AG04450 (cell line): Measurements from ENCODE around the gene FNDC3B. TPM values are rescaled to one million over a fixed set of nuclear protein-coding genes. Genes with fewer than 3 reads are reported as not detected.

Experiments
- CTCF ChIA-PET: fragments of 300-600, 350-600 bp; formaldehyde crosslinking; extraction: SDS; loops from one replicate; lab custom pipeline; 2022; ENCODE audit warnings: antibody characterized with exemption, inconsistent platforms; lab: Charles Lee
- POLR2A ChIA-PET: fragments of 350-600 bp; formaldehyde crosslinking; extraction: SDS; loops from one replicate; lab custom pipeline; 2021; ENCODE audit warnings: antibody characterized with exemption, inconsistent platforms; lab: Yijun Ruan, JAX
- DNase-seq: peaks from one replicate; pipeline ENCODE4 v3.0.0-alpha.2; 2011; ENCODE audit warnings: low read depth, low spot score
- H3K27ac ChIP-seq: one replicate; pipeline ENCODE4 v1.5.1; 2012; ENCODE audit warnings: low read depth, low read length, control low read depth
- H3K27me3 ChIP-seq: one replicate; pipeline ENCODE4 v1.6.0; 2012; ENCODE audit warnings: low read length; ENCODE audit not compliant: control insufficient read depth, insufficient read depth
- H3K4me3 ChIP-seq: 2 replicates; pipeline ENCODE4 v1.5.1; 2011; ENCODE audit warnings: mild to moderate bottlenecking, low read depth, low read length, control low read depth
- H3K9me3 ChIP-seq: 2 replicates; pipeline ENCODE4 v1.5.1; 2012; ENCODE audit warnings: low read length; ENCODE audit not compliant: control insufficient read depth, insufficient read depth
- polyA plus RNA-seq: library from polyadenylated mRNA; depleted of rRNA; stranded (reverse); fragments of >200 nt; gene quantifications from 2 replicates; pipeline ENCODE4 v1.2.3, GENCODE V29; 2011
- TF ChIP-seq, protein P1 (sequence below): IDR thresholded peaks from 2 replicates; pipeline ENCODE4 v1.5.1; 2011; ENCODE audit warnings: low read depth, low read length, control low read depth, inconsistent platforms

Gene FNDC3B
- polyA plus RNA-seq, 1 experiment = 39.5 TPM

DNA sequence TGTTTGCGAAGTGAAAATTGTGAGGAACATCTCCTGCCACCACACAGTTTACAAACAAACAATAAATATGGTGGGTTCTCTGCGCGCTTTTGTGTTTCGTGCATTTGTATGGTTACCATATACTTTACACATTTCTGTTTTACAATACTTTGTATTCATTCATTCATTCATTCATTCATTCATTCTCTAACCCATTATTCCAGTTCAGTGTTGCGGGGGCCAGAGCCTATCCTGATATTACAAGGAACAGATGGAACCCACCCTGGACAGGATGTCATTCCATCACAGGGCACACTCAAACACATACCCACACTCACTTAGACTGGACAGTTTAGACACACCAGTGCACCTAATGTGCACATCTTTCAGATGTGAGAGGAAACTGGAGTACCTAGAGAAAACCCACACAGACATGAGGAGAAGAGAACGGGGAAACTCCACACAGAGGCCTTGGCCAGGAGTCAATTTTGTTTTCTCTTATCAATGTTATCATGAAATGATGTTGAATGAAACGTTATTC lies 160.5 kb downstream of the FNDC3B start:
- CTCF ChIA-PET = no interaction called here
- TF ChIP-seq, protein P1, sequence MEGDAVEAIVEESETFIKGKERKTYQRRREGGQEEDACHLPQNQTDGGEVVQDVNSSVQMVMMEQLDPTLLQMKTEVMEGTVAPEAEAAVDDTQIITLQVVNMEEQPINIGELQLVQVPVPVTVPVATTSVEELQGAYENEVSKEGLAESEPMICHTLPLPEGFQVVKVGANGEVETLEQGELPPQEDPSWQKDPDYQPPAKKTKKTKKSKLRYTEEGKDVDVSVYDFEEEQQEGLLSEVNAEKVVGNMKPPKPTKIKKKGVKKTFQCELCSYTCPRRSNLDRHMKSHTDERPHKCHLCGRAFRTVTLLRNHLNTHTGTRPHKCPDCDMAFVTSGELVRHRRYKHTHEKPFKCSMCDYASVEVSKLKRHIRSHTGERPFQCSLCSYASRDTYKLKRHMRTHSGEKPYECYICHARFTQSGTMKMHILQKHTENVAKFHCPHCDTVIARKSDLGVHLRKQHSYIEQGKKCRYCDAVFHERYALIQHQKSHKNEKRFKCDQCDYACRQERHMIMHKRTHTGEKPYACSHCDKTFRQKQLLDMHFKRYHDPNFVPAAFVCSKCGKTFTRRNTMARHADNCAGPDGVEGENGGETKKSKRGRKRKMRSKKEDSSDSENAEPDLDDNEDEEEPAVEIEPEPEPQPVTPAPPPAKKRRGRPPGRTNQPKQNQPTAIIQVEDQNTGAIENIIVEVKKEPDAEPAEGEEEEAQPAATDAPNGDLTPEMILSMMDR = no peak
- H3K27ac ChIP-seq = no peak overlapping the region
- no peaks in the 10 kb centered on the region for H3K27me3 ChIP-seq
- no peak for DNase-seq
- no peak overlapping the region for H3K4me3 ChIP-seq
- POLR2A ChIA-PET = no interaction called here
- H3K9me3 ChIP-seq = no peaks in the 10 kb centered on the region

DNA sequence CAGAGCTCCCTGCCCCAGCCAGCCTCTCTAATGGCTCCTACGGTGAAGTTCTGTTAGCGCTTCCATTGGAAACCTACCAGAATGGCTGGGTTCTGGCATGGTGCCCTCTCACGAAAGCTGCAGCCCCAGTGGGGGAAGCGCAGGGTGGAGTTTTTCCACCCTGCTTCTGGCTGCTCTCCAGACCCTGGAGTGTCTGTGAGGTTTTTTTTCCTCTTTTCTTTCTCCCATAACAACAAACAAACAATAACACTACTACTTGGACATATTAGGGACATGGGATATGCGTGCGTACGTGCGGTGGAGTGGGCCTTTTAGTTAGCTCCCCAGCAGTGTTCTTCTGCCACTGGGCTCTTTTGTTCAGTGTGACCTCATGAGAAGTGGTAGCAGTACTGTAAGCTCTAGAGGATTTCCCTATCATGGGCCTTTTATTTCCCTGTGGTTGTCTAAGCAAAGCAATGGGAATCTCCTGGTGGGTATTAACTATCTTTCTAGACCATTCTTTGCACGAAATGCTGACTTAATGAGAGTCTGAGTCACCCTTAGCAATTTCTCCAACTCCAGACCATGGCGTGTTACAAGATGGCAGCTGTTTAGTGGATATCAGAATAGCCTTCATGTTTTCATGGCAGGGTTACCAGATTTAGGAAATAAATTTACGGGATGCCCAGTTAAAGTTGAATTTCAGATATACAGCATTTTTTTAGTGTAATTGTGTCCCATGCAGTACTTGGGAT lies 161.9 kb downstream of the FNDC3B start:
- no peaks in the 10 kb centered on the region for H3K27me3 ChIP-seq
- POLR2A ChIA-PET = interaction anchor here (0.9 to 1.8 kb wide), 6 partner anchors 30 to 161 kb away, joined by 3 to 6 read pairs (median 4); no protein-coding TSS in a partner anchor
- CTCF ChIA-PET = interaction anchor here (0.6 to 1.3 kb wide), 6 partner anchors 17 to 131 kb away, joined by 3 to 4 read pairs (median 3); no protein-coding TSS in a partner anchor
- DNase-seq = peak; percentile 86
- no peaks in the 10 kb centered on the region for H3K9me3 ChIP-seq
- peak overlapping the region; percentile 98 for H3K27ac ChIP-seq
- H3K4me3 ChIP-seq = peak overlapping the region; percentile 21; the same call in 1 of the 2 replicates
- TF ChIP-seq, protein P1 = no peak

DNA sequence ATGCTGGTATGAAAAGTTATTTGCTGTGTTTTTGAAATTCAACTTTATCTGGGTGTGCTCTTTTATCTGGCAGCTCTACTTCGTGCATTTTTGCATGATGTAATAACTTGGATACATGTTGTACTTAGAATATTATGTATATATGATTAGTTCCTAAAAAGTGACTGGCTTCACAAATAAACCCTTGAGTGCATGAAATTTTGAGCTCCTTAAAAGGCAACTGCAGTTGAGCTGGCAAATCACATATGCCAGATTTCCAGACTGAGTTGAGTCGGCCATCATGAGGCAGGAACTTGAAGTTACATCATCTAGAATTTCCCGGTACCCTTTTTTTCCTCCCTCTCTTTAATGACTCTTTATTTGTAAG lies 162.5 kb downstream of the FNDC3B start:
- Histone ChIP-seq H3K4me3 (no peak overlapping the region), H3K9me3 (no peaks in the 10 kb centered on the region), H3K27ac (peak overlapping the region; percentile 98), H3K27me3 (no peaks in the 10 kb centered on the region)
- ChIA-PET POLR2A (interaction anchor here (0.9 to 1.8 kb wide), 5 partner anchors 30 to 161 kb away, joined by 3 to 6 read pairs (median 4); no protein-coding TSS in a partner anchor), CTCF (interaction anchor here (0.6 to 1.3 kb wide), 6 partner anchors 16 to 130 kb away, joined by 3 to 4 read pairs (median 3); no protein-coding TSS in a partner anchor)
- TF ChIP-seq, protein P1 = peak; percentile 37
- DNase-seq = peak; percentile 87

DNA sequence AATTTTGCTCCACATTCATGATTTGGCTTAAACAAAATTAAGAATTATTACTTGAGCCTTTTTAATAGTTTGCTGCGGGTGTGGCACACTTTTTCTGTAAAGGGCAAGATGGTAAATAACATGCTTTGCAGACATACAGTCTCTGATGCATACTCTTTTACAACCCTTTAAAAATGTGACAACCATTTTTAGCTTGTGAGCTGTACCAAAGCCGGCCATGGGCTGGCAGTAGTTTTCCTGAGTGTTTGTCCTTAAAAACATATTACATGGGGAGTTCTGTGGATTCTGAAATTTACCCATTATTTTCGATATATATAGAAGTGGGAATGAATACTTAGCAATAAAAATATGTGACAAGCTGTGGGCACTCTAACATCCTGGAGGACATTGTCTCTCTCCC lies 163.4 kb downstream of the FNDC3B start:
- TF ChIP-seq, protein P1 = no peak
- H3K27ac ChIP-seq = peak overlapping the region; percentile 98
- H3K9me3 ChIP-seq = no peaks in the 10 kb centered on the region
- H3K4me3 ChIP-seq = no peak overlapping the region
- ChIA-PET CTCF (no interaction called here), POLR2A (no interaction called here)
- DNase-seq = no peak
- no peaks in the 10 kb centered on the region for H3K27me3 ChIP-seq
